ENCODE results near the gene ARHGEF4. TPM values are rescaled to one million over a fixed set of nuclear protein-coding genes. Genes with fewer than 3 reads are reported as not detected.

Gene ARHGEF4
- total RNA-seq, 3 donors from 2014 or later: 0.94 to 14.0 (median 1.5) TPM

- ATAC-seq: no peak
- Histone ChIP-seq H3K9me3 (no peaks in the 10 kb centered on the region), H3K4me1 (ENCODE audit: low read depth) (peaks cover 4% of the 10 kb centered on the region), H3K4me3 (no peak overlapping the region), H3K36me3 (ENCODE audit: low read depth) (no peaks in the 10 kb centered on the region)
- DNase-seq: no peak
- no peak for TF ChIP-seq CTCF (IDR thresholded peaks at IDR 0.05)
- intact Hi-C loops (cut with DNase I, micrococcal nuclease): no loop called here
Observed at GRCh38 chr2:131035826-131036231, 199.1 kb downstream of the ARHGEF4 start.

DNA sequence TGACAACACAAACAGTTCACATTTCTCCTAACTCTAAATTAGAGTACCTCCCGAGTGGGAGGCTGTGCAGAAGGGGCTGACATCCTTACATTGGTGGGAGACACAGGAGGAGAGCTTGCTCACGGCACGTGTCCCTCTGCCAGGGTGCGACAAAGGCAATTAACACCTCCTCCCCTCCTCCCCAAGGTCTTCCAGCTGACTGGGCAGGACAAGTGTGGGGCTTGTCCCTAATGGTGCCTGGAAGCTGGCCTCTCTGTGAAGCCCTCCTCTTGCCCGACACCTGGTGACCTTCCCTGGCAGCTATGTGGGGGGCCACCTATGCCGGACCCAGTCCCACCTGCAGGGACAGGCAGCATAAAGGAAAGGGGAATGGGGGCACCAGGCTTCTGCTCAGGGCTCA is 199.6 kb downstream of the ARHGEF4 start:
- ATAC-seq (no peak), DNase-seq (no peak)
- no peaks in the 10 kb centered on the region for H3K36me3 ChIP-seq (ENCODE audit: low read depth)
- H3K9me3 ChIP-seq: no peaks in the 10 kb centered on the region
- H3K4me1 ChIP-seq (ENCODE audit: low read depth): peaks cover 4% of the 10 kb centered on the region
- H3K4me3 ChIP-seq: no peak overlapping the region
- TF ChIP-seq CTCF (IDR thresholded peaks at IDR 0.05): no peak
- intact Hi-C loops (cut with DNase I, micrococcal nuclease): no loop called here

GRCh38 chr2:131036696-131037397 is 200.1 kb downstream of the ARHGEF4 start:
- intact Hi-C loops (cut with DNase I, micrococcal nuclease): no loop called here
- Histone ChIP-seq H3K4me1 (ENCODE audit: low read depth) (peaks cover 4% of the 10 kb centered on the region), H3K9me3 (no peaks in the 10 kb centered on the region), H3K4me3 (no peak overlapping the region), H3K36me3 (ENCODE audit: low read depth) (no peaks in the 10 kb centered on the region)
- ATAC-seq: no peak
- DNase-seq: no peak
- TF ChIP-seq CTCF (IDR thresholded peaks at IDR 0.05): no peak

DNA sequence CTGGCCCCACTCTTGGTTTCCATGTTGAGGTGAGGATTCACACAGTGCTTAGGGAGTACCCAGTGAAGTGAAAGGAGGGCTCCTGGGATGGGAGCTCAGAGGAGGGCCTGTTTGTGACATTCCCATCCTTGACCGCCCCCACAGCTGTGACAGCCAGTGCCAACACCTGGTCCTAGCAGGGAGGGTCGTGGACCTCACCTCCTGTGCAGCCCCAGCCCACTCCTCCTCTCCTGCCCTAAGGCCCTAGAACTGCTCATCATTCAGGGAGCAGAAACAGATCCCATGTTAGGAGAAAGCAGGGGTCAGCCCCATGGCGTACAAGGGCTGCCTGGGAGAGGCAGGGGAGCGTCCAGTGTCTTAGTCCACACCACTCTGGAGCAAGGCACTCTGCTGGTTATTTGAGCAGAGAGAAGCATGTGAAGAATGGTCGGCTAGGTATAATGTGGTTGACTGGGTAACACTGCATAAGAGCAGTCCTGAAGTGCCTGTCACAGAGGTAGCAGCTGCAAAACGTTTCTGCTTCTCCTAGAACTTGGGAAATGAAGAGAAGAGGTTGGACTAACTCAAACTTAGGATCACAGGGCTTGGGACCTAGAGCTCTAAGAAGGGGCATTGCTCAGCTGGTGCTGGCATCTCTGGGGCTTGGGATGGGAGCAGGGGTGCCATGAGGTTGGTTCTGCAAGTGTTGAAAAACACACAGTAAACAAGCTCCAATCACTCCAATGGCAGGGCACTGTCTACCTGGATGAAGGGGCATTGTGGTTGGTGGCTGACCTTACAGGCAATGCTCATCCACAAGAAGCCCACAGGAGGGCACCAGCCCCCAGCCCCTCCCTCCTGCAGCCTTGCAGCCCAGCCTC is 200.9 kb downstream of the ARHGEF4 start:
- Histone ChIP-seq H3K9me3 (no peaks in the 10 kb centered on the region), H3K4me1 (ENCODE audit: low read depth) (peaks cover 4% of the 10 kb centered on the region), H3K36me3 (ENCODE audit: low read depth) (no peaks in the 10 kb centered on the region), H3K4me3 (no peak overlapping the region)
- no peak for TF ChIP-seq CTCF (IDR thresholded peaks at IDR 0.05)
- intact Hi-C loops (cut with DNase I, micrococcal nuclease): no loop called here
- DNase-seq: no peak
- ATAC-seq: no peak

DNA sequence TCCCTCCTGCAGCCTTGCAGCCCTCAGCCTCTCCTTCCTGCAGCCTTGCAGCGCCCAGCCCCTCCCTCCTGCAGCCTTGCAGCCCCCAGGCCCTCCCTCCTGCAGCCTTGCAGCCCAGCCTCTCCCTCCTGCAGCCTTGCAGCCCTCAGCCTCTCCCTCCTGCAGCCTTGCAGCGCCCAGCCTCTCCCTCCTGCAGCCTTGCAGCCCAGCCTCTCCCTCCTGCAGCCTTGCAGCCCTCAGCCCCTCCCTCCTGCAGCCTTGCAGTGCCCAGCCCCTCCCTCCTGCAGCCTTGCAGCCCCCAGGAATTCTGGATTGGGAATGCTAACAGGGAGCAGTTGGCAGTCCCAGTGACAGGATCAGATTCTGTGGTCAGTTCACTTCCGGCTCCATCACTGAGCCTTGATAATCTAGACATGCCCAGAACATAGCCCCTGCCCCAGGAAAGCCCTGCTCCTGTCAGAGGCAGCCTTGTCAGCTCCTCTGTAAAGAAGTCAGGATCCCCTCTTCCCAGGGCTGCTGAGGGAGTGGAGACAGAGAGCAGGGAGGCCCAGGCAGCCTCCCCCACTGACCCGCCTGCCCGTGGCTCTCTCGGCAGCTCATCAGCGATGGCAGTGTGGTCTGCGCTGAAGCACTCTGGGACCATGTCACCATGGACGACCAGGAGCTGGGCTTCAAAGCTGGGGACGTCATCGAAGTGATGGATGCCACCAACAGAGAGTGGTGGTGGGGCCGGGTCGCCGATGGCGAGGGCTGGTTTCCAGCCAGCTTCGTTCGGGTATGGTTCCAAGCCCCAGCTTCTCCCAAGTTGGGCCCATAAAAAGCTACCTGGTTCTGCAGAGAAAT is 201.8 kb downstream of the ARHGEF4 start:
- no peak for TF ChIP-seq CTCF (IDR thresholded peaks at IDR 0.05)
- DNase-seq: no peak
- intact Hi-C loops (cut with DNase I, micrococcal nuclease): no loop called here

More for the DNA sequence above, 201.8 kb downstream of the ARHGEF4 start:
- Histone ChIP-seq H3K4me3 (no peak overlapping the region), H3K9me3 (no peaks in the 10 kb centered on the region), H3K4me1 (ENCODE audit: low read depth) (peaks cover 4% of the 10 kb centered on the region), H3K36me3 (ENCODE audit: low read depth) (no peaks in the 10 kb centered on the region)
- no peak for ATAC-seq
